NCI-H1436 (cell line): ENCODE results near the gene PCDHA8.
"Not testable (repeated sequence)": the region's sequence is repeated elsewhere in the genome, so short reads cannot be mapped to it uniquely, and the experiment has no call there.

ENCODE experiments used
- DNase-seq: peaks from one replicate; lab custom pipeline; 2025; lab: John Stamatoyannopoulos, UW

The PCDHA8 gene

DNA sequence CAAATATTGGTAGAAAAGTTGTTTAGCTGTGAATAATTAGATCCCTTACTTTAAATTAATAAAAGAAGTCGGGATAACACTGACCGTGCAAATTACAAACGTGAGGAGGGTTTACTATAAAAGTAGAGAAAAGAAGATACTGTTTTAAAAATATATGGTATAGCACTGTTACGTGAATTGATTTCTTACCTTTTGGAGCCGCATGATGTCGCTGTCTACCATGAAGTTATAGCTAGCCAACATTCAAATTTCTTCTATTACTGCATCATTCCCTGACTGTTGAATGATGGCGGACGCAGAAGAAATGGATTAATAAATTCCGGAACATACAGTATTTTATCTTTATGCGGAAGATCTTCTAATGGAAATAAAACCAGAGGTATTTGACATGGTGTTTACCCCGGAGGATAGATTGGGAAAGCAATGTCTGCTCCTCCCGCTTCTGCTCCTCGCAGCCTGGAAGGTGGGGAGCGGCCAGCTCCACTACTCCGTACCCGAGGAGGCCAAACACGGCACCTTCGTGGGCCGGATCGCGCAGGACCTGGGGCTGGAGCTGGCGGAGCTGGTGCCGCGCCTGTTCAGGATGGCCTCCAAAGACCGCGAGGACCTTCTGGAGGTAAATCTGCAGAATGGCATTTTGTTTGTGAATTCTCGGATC lies 13.2 kb upstream of the PCDHA8 start, which contains the start of gene PCDHA6:
TSS of gene PCDHA6 (plus strand) at position 257 of the 658 bp plus-strand sequence. CDS start at position 389, 132 bp downstream.
- DNase-seq: no peak

DNA sequence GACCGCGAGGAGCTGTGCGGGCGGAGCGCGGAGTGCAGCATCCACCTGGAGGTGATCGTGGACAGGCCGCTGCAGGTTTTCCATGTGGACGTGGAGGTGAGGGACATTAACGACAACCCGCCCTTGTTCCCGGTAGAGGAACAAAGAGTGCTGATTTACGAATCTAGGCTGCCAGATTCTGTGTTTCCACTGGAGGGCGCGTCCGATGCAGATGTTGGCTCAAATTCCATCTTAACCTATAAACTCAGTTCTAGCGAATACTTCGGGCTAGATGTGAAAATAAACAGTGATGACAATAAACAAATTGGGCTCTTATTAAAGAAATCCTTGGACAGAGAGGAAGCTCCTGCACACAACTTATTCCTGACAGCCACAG lies 12.6 kb upstream of the PCDHA8 start:
- DNase-seq: no peak

DNA sequence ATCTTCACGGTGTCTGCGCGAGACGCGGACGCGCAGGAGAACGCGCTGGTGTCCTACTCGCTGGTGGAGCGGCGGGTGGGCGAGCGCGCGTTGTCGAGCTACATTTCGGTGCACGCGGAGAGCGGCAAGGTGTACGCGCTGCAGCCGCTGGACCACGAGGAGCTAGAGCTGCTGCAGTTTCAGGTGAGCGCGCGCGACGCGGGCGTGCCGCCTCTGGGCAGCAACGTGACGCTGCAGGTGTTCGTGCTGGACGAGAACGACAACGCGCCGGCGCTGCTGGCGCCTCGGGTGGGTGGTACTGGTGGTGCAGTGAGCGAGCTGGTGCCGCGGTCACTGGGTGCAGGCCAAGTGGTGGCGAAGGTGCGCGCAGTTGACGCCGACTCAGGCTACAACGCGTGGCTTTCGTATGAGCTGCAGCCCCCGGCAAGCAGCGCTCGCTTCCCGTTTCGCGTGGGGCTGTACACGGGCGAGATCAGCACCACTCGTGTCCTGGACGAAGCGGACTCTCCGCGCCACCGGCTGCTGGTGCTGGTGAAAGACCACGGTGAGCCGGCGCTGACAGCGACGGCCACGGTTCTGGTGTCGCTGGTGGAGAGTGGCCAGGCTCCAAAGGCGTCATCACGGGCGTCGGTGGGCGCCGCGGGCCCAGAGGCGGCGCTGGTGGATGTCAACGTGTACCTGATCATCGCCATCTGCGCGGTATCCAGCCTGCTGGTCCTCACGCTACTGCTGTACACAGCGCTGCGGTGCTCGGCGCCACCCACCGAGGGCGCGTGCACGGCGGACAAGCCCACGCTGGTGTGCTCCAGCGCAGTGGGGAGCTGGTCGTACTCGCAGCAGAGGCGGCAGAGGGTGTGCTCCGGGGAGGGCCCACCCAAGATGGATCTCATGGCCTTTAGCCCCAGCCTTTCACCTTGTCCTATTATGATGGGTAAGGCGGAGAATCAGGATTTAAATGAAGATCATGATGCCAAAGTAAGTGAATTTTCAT lies 11.2 kb upstream of the PCDHA8 start:
- not testable (repeated sequence) for DNase-seq

DNA sequence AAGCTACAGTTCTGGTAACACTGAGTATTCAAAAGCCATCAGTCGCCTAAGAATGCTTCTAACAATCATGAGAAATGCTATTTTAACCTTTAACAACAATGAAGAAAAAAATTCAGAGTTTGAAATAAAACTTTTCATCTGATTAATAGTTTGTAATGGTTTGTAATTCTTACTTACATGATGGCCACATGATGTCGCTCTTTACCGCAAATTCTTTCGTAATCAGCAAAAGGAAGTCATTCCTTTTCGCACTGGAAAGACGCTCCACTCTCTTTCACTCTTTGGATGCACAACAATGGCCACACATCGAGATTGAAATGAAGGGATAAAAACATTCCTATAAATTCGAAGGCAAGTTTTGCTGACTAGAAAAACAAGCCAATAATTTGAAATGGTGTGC lies 7.0 kb upstream of the PCDHA8 start, which contains the start of gene PCDHA7:
TSS of gene PCDHA7 (plus strand) at position 277 of the 400 bp plus-strand sequence. CDS start at position 392, 115 bp downstream.
- no peak for DNase-seq

DNA sequence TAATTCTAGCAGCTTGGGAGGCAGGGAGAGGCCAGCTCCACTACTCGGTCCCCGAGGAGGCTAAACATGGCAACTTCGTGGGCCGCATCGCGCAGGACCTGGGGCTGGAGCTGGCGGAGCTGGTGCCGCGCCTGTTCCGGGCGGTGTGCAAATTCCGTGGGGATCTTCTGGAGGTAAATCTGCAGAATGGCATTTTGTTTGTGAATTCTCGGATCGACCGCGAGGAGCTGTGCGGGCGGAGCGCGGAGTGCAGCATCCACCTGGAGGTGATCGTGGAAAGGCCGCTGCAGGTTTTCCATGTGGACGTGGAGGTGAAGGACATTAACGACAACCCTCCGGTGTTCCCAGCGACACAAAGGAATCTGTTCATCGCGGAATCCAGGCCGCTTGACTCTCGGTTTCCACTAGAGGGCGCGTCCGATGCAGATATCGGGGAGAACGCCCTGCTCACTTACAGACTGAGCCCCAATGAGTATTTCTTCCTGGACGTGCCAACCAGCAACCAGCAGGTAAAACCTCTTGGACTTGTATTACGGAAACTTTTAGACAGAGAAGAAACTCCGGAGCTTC lies 6.5 kb upstream of the PCDHA8 start:
- not testable (repeated sequence) for DNase-seq

DNA sequence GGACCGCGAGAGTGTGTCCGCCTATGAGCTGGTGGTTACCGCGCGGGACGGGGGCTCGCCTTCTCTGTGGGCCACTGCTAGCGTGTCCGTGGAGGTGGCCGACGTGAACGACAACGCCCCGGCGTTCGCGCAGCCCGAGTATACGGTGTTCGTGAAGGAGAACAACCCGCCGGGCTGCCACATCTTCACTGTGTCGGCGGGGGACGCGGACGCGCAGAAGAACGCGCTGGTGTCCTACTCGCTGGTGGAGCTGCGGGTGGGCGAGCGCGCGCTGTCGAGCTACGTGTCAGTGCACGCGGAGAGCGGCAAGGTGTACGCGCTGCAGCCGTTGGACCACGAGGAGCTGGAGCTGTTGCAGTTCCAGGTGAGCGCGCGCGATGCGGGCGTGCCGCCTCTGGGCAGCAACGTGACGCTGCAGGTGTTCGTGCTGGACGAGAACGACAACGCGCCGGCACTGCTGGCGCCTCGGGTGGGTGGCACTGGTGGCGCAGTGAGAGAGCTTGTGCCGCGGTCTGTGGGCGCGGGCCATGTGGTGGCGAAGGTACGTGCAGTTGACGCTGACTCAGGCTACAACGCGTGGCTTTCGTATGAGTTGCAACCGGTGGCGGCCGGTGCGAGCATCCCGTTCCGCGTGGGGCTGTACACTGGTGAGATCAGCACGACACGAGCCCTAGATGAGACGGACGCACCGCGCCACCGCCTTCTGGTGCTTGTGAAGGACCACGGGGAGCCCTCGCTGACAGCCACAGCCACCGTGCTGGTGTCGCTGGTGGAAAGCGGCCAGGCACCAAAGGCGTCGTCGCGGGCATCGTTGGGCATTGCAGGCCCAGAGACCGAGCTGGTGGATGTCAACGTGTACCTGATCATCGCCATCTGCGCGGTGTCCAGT lies 5.1 kb upstream of the PCDHA8 start:
- DNase-seq: no peak

DNA sequence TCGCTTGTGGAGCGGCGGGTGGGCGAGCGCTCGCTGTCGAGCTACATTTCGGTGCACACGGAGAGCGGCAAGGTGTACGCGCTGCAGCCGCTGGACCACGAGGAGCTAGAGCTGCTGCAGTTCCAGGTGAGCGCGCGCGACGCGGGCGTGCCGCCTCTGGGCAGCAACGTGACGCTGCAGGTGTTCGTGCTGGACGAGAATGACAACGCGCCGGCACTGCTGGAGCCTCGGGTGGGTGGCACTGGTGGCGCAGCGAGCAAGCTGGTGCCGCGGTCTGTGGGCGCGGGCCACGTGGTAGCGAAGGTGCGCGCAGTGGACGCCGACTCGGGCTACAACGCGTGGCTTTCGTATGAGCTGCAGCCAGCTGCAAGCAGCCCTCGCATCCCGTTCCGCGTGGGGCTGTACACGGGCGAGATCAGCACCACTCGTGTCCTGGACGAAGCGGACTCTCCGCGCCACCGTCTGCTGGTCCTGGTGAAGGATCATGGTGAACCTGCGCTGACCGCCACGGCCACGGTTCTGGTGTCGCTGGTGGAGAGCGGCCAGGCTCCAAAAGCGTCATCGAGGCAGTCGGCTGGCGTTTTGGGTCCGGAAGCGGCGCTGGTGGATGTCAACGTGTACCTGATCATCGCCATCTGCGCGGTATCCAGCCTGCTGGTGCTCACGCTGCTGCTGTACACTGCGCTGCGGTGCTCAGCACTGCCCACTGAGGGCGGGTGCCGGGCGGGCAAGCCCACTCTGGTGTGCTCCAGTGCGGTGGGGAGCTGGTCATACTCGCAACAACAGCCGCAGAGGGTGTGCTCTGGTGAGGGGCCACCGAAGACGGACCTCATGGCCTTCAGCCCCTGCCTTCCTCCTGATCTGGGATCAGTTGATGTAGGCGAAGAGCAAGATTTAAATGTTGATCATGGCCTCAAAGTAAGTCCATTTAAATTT lies 2.1 kb downstream of the PCDHA8 start:
- DNase-seq: no peak

DNA sequence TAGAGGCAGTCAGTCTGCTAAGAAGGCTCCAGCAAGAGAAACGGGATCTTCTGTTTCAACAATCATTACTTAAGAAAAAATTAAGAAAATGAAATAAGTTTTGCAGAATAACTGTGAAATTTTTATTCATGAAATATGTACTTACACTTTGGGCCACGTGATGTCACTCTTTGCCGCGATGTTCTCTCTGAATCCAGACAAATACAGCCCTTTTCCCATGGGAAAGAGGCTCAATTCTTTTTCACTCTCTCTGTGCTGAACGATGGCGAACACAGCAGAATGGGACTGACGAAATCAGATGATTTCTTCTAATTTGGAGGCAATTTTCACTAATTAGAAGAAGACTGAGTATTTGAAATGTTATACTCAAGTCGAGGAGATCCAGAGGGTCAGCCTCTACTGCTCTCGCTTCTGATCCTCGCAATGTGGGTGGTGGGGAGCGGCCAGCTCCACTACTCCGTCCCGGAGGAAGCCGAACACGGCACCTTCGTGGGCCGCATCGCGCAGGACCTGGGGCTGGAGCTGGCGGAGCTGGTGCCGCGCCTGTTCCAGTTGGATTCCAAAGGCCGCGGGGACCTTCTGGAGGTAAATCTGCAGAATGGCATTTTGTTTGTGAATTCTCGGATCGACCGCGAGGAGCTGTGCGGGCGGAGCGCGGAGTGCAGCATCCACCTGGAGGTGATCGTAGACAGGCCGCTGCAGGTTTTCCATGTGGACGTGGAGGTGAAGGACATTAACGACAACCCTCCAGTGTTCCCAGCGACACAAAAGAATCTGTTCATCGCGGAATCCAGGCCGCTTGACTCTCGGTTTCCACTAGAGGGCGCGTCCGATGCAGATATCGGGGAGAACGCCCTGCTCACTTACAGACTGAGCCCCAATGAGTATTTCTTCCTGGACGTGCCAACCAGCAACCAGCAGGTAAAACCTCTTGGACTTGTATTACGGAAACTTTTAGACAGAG lies 7.4 kb downstream of the PCDHA8 start, which contains the start of gene PCDHA9:
TSS of gene PCDHA9 (plus strand) at position 244 of the 964 bp plus-strand sequence. CDS start at position 358, 114 bp downstream.
- DNase-seq: peak; percentile 67

DNA sequence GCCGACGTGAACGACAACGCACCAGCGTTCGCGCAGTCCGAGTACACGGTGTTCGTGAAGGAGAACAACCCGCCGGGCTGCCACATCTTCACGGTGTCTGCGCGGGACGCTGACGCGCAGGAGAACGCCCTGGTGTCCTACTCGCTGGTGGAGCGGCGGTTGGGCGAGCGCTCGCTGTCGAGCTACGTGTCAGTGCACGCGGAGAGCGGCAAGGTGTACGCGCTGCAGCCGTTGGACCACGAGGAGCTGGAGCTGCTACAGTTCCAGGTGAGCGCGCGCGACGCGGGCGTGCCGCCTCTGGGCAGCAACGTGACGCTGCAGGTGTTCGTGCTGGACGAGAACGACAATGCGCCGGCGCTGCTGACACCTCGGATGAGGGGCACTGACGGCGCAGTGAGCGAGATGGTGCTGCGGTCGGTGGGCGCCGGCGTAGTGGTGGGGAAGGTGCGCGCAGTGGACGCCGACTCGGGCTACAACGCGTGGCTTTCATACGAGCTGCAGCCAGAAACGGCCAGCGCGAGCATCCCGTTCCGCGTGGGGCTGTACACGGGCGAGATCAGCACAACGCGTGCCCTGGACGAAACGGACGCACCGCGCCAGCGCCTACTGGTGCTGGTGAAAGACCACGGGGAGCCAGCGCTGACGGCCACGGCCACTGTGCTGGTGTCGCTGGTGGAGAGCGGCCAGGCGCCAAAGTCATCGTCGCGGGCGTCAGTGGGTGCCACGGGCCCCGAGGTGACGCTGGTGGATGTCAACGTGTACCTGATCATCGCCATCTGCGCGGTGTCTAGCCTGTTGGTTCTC lies 9.0 kb downstream of the PCDHA8 start:
- not testable (repeated sequence) for DNase-seq

DNA sequence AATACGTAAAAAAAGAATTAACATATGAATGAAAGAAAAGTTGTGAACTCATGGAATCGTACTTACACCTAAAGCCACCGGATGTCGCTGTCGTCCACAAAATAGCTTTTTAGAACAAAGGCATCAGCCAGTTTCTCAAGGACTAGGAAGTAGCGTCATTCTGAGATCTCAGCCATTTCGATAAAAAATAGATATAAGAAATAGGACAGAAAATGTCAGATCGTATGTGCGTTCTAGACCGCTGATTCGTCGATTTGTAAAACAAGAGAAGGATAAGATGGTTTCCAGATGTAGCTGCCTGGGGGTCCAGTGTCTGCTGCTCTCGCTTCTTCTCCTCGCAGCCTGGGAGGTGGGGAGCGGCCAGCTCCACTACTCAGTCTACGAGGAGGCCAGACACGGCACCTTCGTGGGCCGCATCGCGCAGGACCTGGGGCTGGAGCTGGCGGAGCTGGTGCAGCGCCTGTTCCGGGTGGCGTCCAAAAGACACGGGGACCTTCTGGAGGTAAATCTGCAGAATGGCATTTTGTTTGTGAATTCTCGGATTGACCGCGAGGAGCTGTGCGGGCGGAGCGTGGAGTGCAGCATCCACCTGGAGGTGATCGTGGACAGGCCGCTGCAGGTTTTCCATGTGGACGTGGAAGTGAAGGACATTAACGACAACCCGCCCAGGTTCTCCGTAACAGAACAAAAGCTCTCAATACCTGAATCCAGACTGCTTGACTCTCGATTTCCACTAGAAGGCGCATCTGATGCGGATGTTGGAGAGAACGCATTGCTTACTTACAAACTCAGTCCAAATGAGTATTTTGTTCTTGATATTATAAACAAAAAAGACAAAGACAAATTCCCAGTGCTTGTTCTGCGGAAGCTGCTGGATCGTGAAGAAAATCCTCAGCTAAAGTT lies 15.0 kb downstream of the PCDHA8 start, which contains the start of gene PCDHA10:
TSS of gene PCDHA10 (plus strand) at position 126 of the 903 bp plus-strand sequence. CDS start at position 278, 152 bp downstream.
- no peak for DNase-seq

DNA sequence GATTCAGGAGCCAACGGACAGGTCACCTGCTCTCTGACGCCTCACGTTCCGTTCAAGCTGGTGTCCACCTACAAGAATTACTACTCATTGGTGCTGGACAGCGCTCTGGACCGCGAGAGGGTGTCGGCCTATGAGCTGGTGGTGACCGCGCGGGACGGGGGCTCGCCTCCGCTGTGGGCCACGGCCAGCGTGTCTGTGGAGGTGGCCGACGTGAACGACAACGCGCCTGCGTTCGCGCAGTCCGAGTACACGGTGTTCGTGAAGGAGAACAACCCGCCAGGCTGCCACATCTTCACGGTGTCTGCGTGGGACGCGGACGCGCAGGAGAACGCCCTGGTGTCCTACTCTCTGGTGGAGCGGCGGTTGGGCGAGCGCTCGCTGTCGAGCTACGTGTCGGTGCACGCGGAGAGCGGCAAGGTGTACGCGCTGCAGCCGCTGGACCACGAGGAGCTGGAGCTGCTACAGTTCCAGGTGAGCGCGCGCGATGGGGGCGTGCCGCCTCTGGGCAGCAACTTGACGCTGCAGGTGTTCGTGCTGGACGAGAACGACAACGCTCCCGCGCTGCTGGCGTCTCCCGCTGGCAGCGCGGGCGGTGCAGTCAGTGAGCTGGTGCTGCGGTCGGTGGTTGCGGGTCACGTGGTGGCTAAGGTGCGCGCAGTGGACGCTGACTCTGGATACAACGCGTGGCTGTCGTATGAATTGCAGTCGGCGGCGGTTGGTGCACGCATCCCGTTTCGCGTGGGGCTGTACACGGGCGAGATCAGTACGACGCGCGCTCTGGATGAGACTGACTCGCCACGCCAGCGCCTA lies 16.4 kb downstream of the PCDHA8 start:
- DNase-seq: no peak

DNA sequence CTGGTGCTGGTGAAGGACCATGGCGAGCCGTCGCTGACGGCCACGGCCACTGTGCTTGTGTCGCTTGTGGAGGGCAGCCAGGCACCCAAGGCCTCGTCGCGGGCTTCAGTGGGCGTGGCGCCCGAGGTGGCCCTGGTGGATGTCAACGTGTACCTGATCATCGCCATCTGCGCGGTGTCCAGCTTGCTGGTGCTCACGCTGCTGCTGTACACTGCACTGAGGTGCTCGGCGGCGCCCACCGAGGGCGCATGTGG lies 16.9 kb downstream of the PCDHA8 start:
- DNase-seq: no peak

DNA sequence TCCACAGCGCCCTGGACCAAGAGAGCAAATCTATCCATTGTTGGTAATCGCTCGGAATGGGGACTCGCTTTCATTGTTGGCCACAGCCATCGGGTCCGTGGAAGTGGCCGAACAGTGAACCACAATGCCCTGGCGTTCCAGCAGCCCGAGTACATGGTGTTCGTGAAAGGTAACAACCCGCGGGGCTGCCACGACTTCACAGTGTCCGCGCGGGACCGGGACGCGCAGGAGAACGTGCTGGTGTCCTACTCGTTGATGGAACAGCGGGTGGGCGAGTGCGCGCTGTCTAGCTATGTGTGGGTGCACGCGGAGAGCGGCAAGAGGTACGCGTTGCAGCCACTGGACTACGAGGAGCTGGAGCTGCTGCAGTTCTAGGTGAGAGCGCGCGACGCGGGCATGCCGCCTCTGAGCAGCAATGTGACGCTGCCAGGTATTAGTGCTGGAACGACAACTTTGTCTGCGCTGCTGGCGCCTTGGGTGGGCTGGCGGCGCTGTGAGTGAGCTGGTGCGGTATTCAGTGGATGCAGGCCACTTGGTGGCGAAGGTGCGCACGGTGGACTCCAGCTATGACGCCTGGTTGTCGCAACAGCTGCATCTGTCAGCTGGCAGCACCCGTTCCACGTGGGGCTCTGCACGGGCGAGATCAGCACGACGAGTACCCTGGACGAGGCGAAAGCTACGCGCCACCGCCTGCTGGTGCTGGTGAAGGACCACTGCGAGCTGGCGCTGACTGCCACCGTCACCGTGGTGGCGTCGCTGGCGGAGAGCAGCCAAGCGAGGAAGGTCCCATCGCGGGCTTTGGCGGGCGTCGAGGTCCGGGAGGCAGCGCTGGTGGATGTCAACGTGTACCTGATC lies 21.7 kb downstream of the PCDHA8 start:
- DNase-seq: no peak

DNA sequence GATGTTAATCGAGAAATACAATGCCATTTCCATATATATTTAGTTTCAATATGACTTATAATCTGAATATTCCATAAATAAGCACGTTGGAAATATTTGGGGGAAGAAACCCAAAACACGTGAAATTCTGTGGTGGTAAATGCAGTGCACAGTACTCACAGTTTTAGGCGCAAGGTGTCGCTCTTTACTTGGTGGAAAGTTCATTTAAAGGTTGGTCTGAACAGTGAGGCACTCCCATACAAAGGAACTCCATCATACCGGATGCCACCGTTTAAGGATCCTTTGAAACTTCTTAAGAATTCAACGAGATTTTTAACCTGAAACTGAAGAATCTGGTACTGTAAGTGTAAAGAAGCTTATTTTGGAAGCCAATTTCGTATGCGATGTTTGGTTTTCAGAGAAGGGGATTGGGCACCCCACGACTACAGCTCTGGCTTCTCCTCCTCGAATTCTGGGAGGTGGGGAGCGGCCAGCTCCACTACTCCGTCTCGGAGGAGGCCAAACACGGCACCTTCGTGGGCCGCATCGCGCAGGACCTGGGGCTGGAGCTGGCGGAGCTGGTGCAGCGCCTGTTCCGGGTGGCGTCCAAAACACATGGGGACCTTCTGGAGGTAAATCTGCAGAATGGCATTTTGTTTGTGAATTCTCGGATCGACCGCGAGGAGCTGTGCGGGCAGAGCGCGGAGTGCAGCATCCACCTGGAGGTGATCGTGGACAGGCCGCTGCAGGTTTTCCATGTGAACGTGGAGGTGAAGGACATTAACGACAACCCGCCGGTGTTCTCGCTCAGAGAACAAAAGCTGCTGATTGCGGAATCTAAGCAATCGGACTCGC lies 28.0 kb downstream of the PCDHA8 start, which contains the start of gene PCDHA11:
TSS of gene PCDHA11 (plus strand) at position 237 of the 834 bp plus-strand sequence. CDS start at position 384, 147 bp downstream.
- peak; percentile 41 for DNase-seq

DNA sequence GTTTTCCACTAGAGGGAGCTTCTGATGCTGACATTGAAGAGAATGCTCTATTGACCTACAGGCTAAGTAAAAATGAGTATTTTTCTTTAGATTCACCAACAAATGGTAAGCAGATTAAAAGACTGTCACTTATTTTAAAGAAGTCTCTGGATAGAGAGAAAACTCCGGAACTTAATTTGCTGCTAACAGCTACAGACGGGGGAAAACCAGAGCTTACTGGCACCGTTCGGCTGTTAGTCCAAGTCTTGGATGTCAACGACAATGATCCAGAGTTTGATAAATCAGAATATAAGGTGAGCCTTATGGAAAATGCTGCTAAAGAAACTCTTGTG lies 28.5 kb downstream of the PCDHA8 start:
- no peak for DNase-seq
